IPS DF 19.7 (cell line): ENCODE measurements around the gene PPP1R16B.

ENCODE experiments used
- DNase-seq: peaks from one replicate; pipeline ENCODE4 v3.0.0-alpha.2; 2013; ENCODE audit warnings: low read depth, low spot score

Gene PPP1R16B

GRCh38 chr20:38805502-38805957, at the start of gene PPP1R16B:
TSS of gene PPP1R16B (plus strand) at chr20:38805697. CDS start at chr20:38835926, 30,229 bp downstream.
- no peak for DNase-seq

- no peak for DNase-seq
These were observed 48.2 kb upstream of the PPP1R16B start for GRCh38 chr20:38757145-38757775.

- no peak for DNase-seq
These were observed 46.4 kb upstream of the PPP1R16B start for GRCh38 chr20:38759106-38759505.

- DNase-seq = no peak
These were observed 44.5 kb upstream of the PPP1R16B start for GRCh38 chr20:38760978-38761377.

- DNase-seq = no peak
These were observed 43.3 kb upstream of the PPP1R16B start for GRCh38 chr20:38762174-38762573.

GRCh38 chr20:38763616-38764015, 41.9 kb upstream of the PPP1R16B start:
- no peak for DNase-seq

GRCh38 chr20:38764567-38765318, 40.8 kb upstream of the PPP1R16B start:
- no peak for DNase-seq

GRCh38 chr20:38766071-38766470, 39.4 kb upstream of the PPP1R16B start:
- no peak for DNase-seq

- DNase-seq = no peak
These were observed 35.9 kb upstream of the PPP1R16B start for GRCh38 chr20:38769376-38770295.

GRCh38 chr20:38770546-38770945, 35.0 kb upstream of the PPP1R16B start:
- no peak for DNase-seq

- DNase-seq = no peak
These were observed 34.5 kb upstream of the PPP1R16B start for GRCh38 chr20:38770970-38771369.

- no peak for DNase-seq
These were observed 33.9 kb upstream of the PPP1R16B start for GRCh38 chr20:38771621-38772020.

GRCh38 chr20:38774167-38774566, 31.3 kb upstream of the PPP1R16B start:
- DNase-seq = no peak

- no peak for DNase-seq
These were observed 29.1 kb upstream of the PPP1R16B start for GRCh38 chr20:38776363-38776762.

- peak; percentile 97 for DNase-seq
These were observed 26.0 kb upstream of the PPP1R16B start for GRCh38 chr20:38779247-38780097.

GRCh38 chr20:38782275-38782674, 23.2 kb upstream of the PPP1R16B start:
- DNase-seq = no peak

- no peak for DNase-seq
These were observed 17.6 kb upstream of the PPP1R16B start for GRCh38 chr20:38787870-38788269.

GRCh38 chr20:38789503-38790199, 15.8 kb upstream of the PPP1R16B start:
- DNase-seq = no peak

GRCh38 chr20:38790200-38791053, 15.1 kb upstream of the PPP1R16B start:
- DNase-seq = peak; percentile 74

- DNase-seq = no peak
These were observed 14.2 kb upstream of the PPP1R16B start for GRCh38 chr20:38791291-38791690.
